ENCODE results near the gene DECR2. TPM values are rescaled to one million over a fixed set of nuclear protein-coding genes. Genes with fewer than 3 reads are reported as not detected.

The DECR2 gene
- total and polyA plus RNA-seq, 5 donors: 8.6 to 14.6 (median 14.3) TPM

DNA sequence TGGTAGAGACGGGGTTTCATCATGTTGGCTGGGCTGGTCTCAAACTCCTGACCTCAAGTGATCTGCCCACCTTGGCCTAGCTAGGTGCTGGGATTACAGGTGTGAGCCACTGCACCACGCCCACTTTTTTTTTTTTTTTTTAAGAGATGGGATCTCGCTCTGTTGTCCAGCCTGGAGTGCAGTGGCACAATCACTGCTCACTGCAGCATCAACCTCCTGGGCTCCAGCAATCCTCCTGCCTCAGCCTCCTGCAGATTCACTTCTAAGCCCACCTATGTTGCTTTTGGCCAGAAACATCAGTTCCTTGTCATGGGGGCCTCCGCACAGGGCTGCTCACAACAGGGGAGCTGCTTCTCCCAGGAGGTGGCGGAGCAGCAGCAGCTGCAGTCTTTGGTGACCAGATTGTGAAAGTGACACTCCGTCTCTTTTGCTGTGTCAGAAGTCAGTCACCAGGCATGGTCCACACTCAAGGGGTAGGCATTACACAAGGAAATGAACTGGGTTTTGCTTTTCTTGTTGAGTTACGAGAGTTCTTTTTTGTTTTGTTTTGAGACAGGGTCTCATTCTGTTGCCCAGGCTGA lies 9.1 kb upstream of the DECR2 start:
- H3K9me3 ChIP-seq (ENCODE audit: control insufficient read depth, low read length): no peaks in the 10 kb centered on the region
- H3K4me1 ChIP-seq (ENCODE audit: control insufficient read depth, insufficient read depth, low read length): no peaks in the 10 kb centered on the region
- DNase-seq (peak in 1 of 3 donors; percentile 30), ATAC-seq (no peak)
- WGBS: 92% methylated on average over 7 of the region's 7 CpGs
- no peaks in the 10 kb centered on the region for H3K27me3 ChIP-seq (ENCODE audit: control insufficient read depth, insufficient read depth)
- intact Hi-C loops (cut with DNase I): loop anchor here in 1 of 4 donors (10.0 kb wide), 1 partner anchor 272 kb away; the partner anchor contains the start of gene RHOT2
- no peak overlapping the region for H3K27ac ChIP-seq (ENCODE audit: low read length)
- H3K4me3 ChIP-seq (ENCODE audit: low read length): no peak overlapping the region

DNA sequence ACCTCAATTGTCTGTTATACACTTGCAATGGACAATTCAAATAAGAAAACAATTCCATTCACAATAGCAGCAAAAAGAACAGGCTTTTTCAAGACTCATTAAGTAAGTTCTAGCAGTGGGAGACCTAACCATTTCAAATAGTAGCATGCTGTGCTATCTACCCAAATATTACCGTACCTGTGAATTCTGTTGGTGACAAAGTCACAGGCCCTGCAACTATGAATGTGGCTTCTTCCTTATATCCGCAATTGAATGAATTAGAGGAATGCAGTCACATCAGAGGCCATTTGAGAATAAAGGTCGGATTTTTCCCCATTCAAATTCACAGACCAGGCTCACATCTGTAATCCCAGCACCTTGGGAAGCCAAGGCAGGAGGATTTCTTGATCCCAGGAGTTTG lies 5.5 kb upstream of the DECR2 start:
- no peak overlapping the region for H3K4me3 ChIP-seq (ENCODE audit: low read length)
- no peak for DNase-seq
- H3K9me3 ChIP-seq (ENCODE audit: control insufficient read depth, low read length): no peaks in the 10 kb centered on the region
- no peaks in the 10 kb centered on the region for H3K4me1 ChIP-seq (ENCODE audit: control insufficient read depth, insufficient read depth, low read length)
- no peaks in the 10 kb centered on the region for H3K27me3 ChIP-seq (ENCODE audit: control insufficient read depth, insufficient read depth)
- WGBS: 27% methylated on average over 3 of the region's 3 CpGs
- H3K27ac ChIP-seq (ENCODE audit: low read length): no peak overlapping the region
- ATAC-seq: no peak
- intact Hi-C loops (cut with DNase I): loop anchor here in 1 of 4 donors (5.0 to 10.0 kb wide), 2 partner anchors 131 to 269 kb away; partner anchors contain the start of genes CAPN15 and RHOT2

DNA sequence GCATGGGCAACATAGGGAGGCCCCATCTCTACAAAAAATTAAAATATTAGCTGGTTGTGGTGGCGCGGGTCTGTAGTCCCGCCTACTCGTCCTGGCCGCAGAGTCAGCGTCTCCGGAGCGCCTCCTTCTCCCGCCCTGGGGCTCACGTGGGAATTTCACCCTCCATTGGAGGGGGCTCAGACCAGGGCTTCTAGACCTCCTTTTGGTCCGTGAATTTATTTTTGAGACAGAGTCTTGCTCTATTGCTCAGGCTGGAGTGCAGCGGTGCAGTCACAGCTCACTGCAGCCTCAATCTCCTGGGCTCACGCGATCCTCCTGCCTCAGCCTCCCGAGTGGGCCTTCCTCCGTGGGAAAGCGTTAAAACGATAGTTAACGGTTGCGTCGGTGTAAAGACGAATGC lies 5.1 kb upstream of the DECR2 start:
- H3K27ac ChIP-seq (ENCODE audit: low read length): peak overlapping the region; percentile 32
- peak overlapping the region; percentile 75 for H3K4me3 ChIP-seq (ENCODE audit: low read length)
- H3K4me1 ChIP-seq (ENCODE audit: control insufficient read depth, insufficient read depth, low read length): no peaks in the 10 kb centered on the region
- 2% methylated on average over 22 of the region's 22 CpGs for WGBS
- intact Hi-C loops (cut with DNase I): loop anchor here in 1 of 4 donors (5.0 to 10.0 kb wide), 2 partner anchors 131 to 268 kb away; partner anchors contain the start of genes CAPN15 and RHOT2
- DNase-seq: peak; percentile 68 to 85 (median 82)
- no peaks in the 10 kb centered on the region for H3K27me3 ChIP-seq (ENCODE audit: control insufficient read depth, insufficient read depth)
- peak; percentile 27 to 39 for ATAC-seq
- no peaks in the 10 kb centered on the region for H3K9me3 ChIP-seq (ENCODE audit: control insufficient read depth, low read length)

DNA sequence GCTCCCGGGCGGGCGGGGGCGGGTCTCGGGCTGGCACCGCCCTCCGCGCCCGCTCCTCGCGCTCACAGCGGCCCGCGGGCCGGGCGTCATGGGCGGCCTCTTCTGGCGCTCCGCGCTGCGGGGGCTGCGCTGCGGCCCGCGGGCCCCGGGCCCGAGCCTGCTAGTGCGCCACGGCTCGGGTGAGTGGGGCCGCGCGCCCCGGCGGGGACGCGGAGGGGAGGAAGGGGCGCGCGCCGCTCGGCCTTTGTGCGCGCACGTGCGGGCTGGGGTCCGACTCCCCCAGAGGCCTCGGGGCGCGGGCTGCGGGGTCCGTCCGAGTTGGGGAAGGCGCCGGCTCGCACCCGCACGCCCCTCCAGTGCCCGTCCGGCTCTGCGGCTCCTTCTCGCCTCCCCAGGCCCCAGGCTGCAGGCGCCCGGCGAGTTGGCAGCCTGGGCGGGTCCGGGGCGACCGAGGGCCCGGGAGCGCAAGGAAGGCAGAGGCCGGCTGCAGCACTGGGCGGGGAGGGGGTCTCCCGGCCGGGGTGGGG lies 4.5 kb upstream of the DECR2 start, which contains the start of gene NME4:
NME4 (plus strand) TSS at position 65 of the 527 bp plus-strand sequence; CDS start at position 89, 24 bp downstream.
- ATAC-seq: no peak
- H3K27ac ChIP-seq (ENCODE audit: low read length): peak within 1 kb of the TSS; percentile 32

DNA sequence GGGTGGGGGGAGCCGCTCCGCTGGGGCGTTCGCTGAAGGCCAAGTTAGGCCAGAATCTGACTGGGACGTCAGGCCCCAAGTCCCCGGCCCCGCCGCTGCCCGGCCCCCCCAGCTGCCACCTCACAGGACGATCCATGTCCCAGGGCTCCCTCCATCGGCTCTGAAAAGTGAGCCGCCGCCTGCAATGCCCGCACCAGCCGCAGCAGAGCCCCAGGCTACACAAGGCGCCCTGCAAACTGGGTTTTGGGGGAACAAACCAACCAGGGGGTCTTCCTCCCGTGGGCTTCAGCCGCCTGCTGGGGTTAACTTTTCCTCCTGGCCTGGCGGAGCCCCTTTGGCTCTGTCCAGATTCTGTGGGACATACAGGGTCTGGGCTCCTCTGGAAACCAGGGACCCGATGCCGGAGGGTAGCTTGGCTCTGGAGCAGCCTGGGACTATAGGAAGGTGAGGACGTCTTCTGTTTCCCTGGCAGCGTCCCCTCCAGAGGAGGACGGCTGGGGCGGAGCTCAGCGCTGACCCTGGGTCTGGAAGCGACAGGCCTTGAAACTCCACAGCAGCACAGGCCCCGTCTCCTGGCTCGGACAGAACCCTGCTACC lies 3.9 kb upstream of the DECR2 start:
- ATAC-seq: peak; percentile 18 to 34
- intact Hi-C loops (cut with DNase I): loop anchor here in 1 of 4 donors (5.0 to 10.0 kb wide), 2 partner anchors 129 to 267 kb away; partner anchors contain the start of genes CAPN15 and RHOT2
- H3K4me1 ChIP-seq (ENCODE audit: control insufficient read depth, insufficient read depth, low read length): no peaks in the 10 kb centered on the region
- no peaks in the 10 kb centered on the region for H3K9me3 ChIP-seq (ENCODE audit: control insufficient read depth, low read length)
- WGBS: 18% methylated on average over 29 of the region's 29 CpGs
- no peaks in the 10 kb centered on the region for H3K27me3 ChIP-seq (ENCODE audit: control insufficient read depth, insufficient read depth)
- H3K4me3 ChIP-seq (ENCODE audit: low read length): no peak overlapping the region
- H3K27ac ChIP-seq (ENCODE audit: low read length): peak overlapping the region; percentile 14
- peak; percentile 72 to 91 (median 90) for DNase-seq

More for the DNA sequence above, 4.5 kb upstream of the DECR2 start, which contains the start of gene NME4:
- Histone ChIP-seq H3K4me3 (ENCODE audit: low read length) (peak within 1 kb of the TSS; percentile 75), H3K27me3 (ENCODE audit: control insufficient read depth, insufficient read depth) (no peaks in the 10 kb centered on the region), H3K9me3 (ENCODE audit: control insufficient read depth, low read length) (no peaks in the 10 kb centered on the region), H3K4me1 (ENCODE audit: control insufficient read depth, insufficient read depth, low read length) (no peaks in the 10 kb centered on the region)
- intact Hi-C loops (cut with DNase I): loop anchor here in 1 of 4 donors (5.0 to 10.0 kb wide), 2 partner anchors 130 to 268 kb away; partner anchors contain the start of genes CAPN15 and RHOT2
- under 1% methylated on average over 75 of the region's 75 CpGs for WGBS
- peak; percentile 58 to 79 (median 77) for DNase-seq

DNA sequence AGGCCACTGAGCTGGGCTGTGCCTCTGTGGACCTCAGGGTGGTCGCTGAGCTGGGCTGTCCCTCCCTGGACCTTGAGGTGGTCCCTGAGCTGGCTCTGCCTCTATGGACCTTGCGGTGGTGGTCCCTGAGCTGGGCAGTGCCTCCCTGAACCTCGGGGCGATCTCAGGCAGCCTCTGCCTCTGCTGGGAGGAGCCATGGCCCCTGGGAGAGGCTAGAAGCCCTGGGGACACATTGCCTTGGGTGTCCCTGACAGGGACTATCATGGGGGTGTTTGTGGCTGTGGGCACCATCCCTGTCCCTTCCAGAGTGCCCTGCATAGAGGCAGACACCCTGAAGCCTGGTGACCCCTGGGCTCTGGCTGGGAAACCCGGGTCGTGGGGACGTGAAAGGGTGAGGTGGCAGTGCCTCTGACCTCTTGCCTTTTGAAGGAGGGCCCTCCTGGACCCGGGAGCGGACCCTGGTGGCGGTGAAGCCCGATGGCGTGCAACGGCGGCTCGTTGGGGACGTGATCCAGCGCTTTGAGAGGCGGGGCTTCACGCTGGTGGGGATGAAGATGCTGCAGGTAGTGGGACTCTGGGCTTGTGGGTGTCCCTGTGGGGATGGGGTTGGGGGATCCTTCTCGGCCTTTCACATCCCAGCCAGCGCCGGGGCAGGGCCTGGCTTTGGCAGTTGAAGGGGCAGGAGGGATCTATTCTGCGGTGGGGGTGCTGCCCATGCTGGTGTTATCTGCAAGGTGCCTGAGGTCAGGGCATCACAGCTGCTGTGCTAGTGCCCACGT lies 2.9 kb upstream of the DECR2 start:
- DNase-seq (peak in 1 of 3 donors; percentile 62), ATAC-seq (no peak)
- H3K4me1 ChIP-seq (ENCODE audit: control insufficient read depth, insufficient read depth, low read length): no peaks in the 10 kb centered on the region
- no peaks in the 10 kb centered on the region for H3K27me3 ChIP-seq (ENCODE audit: control insufficient read depth, insufficient read depth)
- H3K27ac ChIP-seq (ENCODE audit: low read length): no peak overlapping the region
- H3K4me3 ChIP-seq (ENCODE audit: low read length): no peak overlapping the region
- intact Hi-C loops (cut with DNase I): loop anchor here in 1 of 4 donors (5.0 to 10.0 kb wide), 2 partner anchors 129 to 266 kb away; partner anchors contain the start of genes CAPN15 and RHOT2
- H3K9me3 ChIP-seq (ENCODE audit: control insufficient read depth, low read length): no peaks in the 10 kb centered on the region
- WGBS: 83% methylated on average over 24 of the region's 24 CpGs

DNA sequence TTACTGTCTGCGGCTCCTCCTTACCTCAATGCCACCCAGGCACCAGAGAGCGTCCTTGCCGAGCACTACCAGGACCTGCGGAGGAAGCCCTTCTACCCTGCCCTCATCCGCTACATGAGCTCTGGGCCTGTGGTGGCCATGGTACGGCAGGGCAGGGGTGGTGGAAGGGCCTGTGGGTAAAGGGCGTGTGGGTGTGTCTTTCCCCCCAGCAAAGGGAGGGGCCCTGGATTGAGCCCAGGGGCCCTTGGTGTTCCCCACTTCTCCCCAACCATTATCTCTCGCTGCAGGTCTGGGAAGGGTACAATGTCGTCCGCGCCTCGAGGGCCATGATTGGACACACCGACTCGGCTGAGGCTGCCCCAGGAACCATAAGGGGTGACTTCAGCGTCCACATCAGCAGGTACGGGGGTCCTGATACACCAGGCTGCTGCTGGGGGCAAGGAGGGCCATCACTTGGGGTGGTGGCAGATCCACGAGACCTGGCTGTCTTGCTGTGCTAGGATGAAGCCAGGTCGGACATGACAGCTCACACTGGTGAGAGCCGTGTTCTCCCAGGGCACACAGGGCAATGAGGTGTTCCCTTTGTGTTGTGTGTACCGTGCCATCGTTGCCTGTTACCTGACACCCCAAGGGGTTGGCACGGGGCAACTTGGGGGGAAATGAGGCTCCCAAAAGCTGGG lies 2.2 kb upstream of the DECR2 start:
- H3K9me3 ChIP-seq (ENCODE audit: control insufficient read depth, low read length): no peaks in the 10 kb centered on the region
- H3K4me3 ChIP-seq (ENCODE audit: low read length): no peak overlapping the region
- H3K4me1 ChIP-seq (ENCODE audit: control insufficient read depth, insufficient read depth, low read length): no peaks in the 10 kb centered on the region
- ATAC-seq (no peak), DNase-seq (peak in 1 of 3 donors; percentile 47)
- intact Hi-C loops (cut with DNase I): loop anchor here in 1 of 4 donors (5.0 to 10.0 kb wide), 2 partner anchors 128 to 265 kb away; partner anchors contain the start of genes CAPN15 and RHOT2
- no peaks in the 10 kb centered on the region for H3K27me3 ChIP-seq (ENCODE audit: control insufficient read depth, insufficient read depth)
- H3K27ac ChIP-seq (ENCODE audit: low read length): no peak overlapping the region
- WGBS: 83% methylated on average over 22 of the region's 22 CpGs

DNA sequence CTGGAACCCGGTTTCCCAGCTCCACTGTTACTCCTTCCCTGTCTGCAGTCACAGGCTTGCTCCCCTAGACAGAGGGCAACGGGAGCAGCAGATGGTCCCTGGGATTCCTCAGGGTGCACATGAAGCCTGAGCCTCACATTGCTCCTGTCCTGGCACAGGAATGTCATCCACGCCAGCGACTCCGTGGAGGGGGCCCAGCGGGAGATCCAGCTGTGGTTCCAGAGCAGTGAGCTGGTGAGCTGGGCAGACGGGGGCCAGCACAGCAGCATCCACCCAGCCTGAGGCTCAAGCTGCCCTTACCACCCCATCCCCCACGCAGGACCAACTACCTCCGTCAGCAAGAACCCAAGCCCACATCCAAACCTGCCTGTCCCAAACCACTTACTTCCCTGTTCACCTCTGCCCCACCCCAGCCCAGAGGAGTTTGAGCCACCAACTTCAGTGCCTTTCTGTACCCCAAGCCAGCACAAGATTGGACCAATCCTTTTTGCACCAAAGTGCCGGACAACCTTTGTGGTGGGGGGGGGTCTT lies 1.6 kb upstream of the DECR2 start:
- 70% methylated on average over 10 of the region's 10 CpGs for WGBS
- Histone ChIP-seq H3K4me1 (ENCODE audit: control insufficient read depth, insufficient read depth, low read length) (no peaks in the 10 kb centered on the region), H3K9me3 (ENCODE audit: control insufficient read depth, low read length) (no peaks in the 10 kb centered on the region), H3K4me3 (ENCODE audit: low read length) (no peak overlapping the region), H3K27me3 (ENCODE audit: control insufficient read depth, insufficient read depth) (no peaks in the 10 kb centered on the region), H3K27ac (ENCODE audit: low read length) (no peak overlapping the region)
- ATAC-seq: no peak
- intact Hi-C loops (cut with DNase I): no loop called here
- DNase-seq: peak in 1 of 3 donors; percentile 63

DNA sequence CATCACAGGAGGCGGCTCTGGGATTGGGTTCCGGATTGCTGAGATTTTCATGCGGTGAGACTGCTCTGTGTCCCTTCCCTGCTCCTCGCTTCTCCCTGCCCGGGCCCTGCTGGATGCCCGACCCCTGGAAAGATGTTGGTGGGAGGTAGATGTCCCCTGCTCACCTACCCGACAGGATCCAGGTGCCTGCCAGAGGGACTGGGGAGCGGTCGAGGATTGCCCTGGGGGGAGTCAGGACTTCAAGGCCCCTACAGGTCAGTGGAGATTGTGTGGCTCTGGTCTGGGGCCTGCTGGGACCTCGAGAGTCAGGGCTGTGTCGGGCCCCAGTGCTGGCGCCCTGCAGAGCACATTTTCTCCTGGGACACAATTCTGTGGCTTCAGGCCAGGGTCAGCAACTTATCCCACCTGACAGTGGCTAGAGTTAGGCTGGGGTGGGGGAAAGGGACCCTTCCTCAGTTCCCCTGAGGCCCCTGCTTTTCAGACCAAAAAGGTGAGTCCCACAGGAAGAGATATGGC lies 3.3 kb downstream of the DECR2 start:
- Histone ChIP-seq H3K4me3 (ENCODE audit: low read length) (no peak overlapping the region), H3K27me3 (ENCODE audit: control insufficient read depth, insufficient read depth) (no peaks in the 10 kb centered on the region), H3K4me1 (ENCODE audit: control insufficient read depth, insufficient read depth, low read length) (no peaks in the 10 kb centered on the region), H3K27ac (ENCODE audit: low read length) (no peak overlapping the region), H3K9me3 (ENCODE audit: control insufficient read depth, low read length) (no peaks in the 10 kb centered on the region)
- no peak for DNase-seq
- 92% methylated on average over 12 of the region's 12 CpGs for WGBS
- intact Hi-C loops (cut with DNase I): no loop called here
- ATAC-seq: no peak
